Esophagus muscularis mucosa (tissue), 4 donors: Measurements from ENCODE around the gene FADS3. TPM values are rescaled to one million over a fixed set of nuclear protein-coding genes. Genes with fewer than 3 reads are reported as not detected.

Experiments used
- DNase-seq: peaks from one replicate; pipeline ENCODE4 v3.0.0-alpha.2; 2017; ENCODE audit errors: extremely low spot score
- H3K27ac ChIP-seq, 4 donors: fragments of 200-600 bp; sonication (generic); replicated peaks in 1 of 4; 1 replicate in 3 of 4; 2 replicates in 1 of 4; pipeline ENCODE4 v1.5.1; 2016 to 2019; ENCODE audit warnings: mild to moderate bottlenecking in 1 of 4
- H3K27me3 ChIP-seq, 4 donors: fragments of 200-600 bp; sonication (generic); one replicate each; pipeline versions ENCODE4 v1.5.1 to v1.6.0; 2016 to 2019
- H3K36me3 ChIP-seq, 4 donors: fragments of 200-600 bp; sonication (generic); one replicate each; pipeline ENCODE4 v1.5.1; 2016 to 2019
- H3K4me1 ChIP-seq, 4 donors: fragments of 200-600 bp; sonication (generic); one replicate each; pipeline ENCODE4 v1.5.1; 2016 to 2019
- H3K4me3 ChIP-seq, 4 donors: fragments of 200-600 bp; sonication (generic); 1 replicate in 2 of 4; 2 replicates in 2 of 4; pipeline ENCODE4 v1.5.1; 2016 to 2019; ENCODE audit warnings: mild to moderate bottlenecking in 4 of 4, moderate library complexity in 1 of 4
- H3K9me3 ChIP-seq, 4 donors: fragments of 200-600 bp; sonication (generic); 1 replicate in 3 of 4; 2 replicates in 1 of 4; pipeline ENCODE4 v1.5.1; 2016 to 2019
- EP300 ChIP-seq: sonication (generic); formaldehyde crosslinking; IDR thresholded peaks from one replicate; pipeline ENCODE4 v1.6.1; 2017; ENCODE audit warnings: antibody characterized with exemption
- POLR2A ChIP-seq: fragments of 450-650 bp; IDR thresholded peaks from one replicate; pipeline ENCODE4 v1.6.1; 2017; ENCODE audit warnings: antibody characterized with exemption, moderate library complexity, mild to moderate bottlenecking, low read depth
- POLR2AphosphoS5 ChIP-seq, 2 donors: sonication (generic); formaldehyde crosslinking; IDR thresholded peaks; one replicate each; pipeline ENCODE4 v1.6.1; 2017; ENCODE audit warnings: antibody characterized with exemption in 2 of 2
- WGBS: methylation state at CpG from one replicate; pipeline ENCODE4 v1.1.5; 2018; 5-methylcytosine and 5-hydroxymethylcytosine counted together
- intact Hi-C: fragments of 100-400 bp; cut with DNase I; formaldehyde crosslinking; loops from one replicate; pipeline ENCODE4 v1.15.1; 2023
- total RNA-seq, 4 donors: library from RNA; depleted of rRNA; stranded (reverse); fragments of >200 nt; gene quantifications; one replicate each; pipeline versions ENCODE4 v1.1.0 to v1.2.1, GENCODE V29; 2016
- TF ChIP-seq, protein P1 (sequence below), 3 experiments: fragments of 200-600 bp in 2 of 3; fragments of 450-650 bp in 1 of 3; sonication (generic) in 2 of 3; IDR thresholded peaks; one replicate each; pipeline ENCODE4 v1.5.1; 2017 to 2019; ENCODE audit warnings: antibody characterized with exemption in 3 of 3, mild to moderate bottlenecking in 2 of 3, moderate library complexity in 1 of 3

FADS3 gene
- total RNA-seq, 4 donors from 2014 or later, result 42.4 to 103 (median 57.8) TPM

DNA sequence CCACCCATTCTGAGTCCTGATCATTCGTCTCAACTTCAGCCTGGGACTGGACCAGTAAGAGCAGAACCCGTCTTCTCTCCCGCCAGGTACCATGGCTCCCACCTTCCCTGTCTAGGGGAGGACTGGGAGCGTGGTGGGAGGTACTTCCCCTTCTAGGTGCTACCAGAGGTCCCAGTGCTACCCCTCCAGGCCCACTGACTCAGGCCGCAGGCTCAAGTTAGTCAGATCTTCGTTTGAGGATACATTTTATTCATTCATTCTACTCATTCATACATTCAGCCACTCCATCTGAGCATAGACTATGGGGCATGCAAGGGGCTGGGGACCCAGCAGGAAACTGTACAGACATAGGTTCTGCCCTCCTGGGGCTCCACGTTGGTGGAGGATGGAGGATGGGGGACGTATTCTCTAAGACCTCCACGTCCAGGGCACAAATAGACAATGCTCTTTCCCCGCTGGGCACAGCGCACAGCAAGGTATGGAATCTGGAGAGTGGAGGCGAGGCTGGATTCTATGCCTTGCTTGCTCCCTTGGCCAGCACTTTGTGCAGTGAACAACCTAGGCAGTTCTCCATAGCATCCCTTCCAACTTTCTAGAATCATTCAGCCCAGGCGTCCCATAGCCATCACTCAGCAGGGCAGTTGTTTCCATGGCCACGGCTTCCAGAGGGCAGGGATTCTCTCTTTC, 27.0 kb upstream of the FADS3 start:
- H3K27me3 ChIP-seq, result peaks cover 0 to 20% (median 0%) of the 10 kb centered on the region in 4 donors
- H3K4me3 ChIP-seq, result peak overlapping the region; percentile 71 to 91 (median 77)
- H3K36me3 ChIP-seq, result no peaks in the 10 kb centered on the region
- H3K4me1 ChIP-seq, result peaks cover 41 to 84% (median 82%) of the 10 kb centered on the region in 4 donors
- TF ChIP-seq POLR2A, result no peak
- no peak for TF ChIP-seq POLR2AphosphoS5 (IDR thresholded peaks at IDR 0.05)
- no peak for TF ChIP-seq EP300
- TF ChIP-seq, protein P1, sequence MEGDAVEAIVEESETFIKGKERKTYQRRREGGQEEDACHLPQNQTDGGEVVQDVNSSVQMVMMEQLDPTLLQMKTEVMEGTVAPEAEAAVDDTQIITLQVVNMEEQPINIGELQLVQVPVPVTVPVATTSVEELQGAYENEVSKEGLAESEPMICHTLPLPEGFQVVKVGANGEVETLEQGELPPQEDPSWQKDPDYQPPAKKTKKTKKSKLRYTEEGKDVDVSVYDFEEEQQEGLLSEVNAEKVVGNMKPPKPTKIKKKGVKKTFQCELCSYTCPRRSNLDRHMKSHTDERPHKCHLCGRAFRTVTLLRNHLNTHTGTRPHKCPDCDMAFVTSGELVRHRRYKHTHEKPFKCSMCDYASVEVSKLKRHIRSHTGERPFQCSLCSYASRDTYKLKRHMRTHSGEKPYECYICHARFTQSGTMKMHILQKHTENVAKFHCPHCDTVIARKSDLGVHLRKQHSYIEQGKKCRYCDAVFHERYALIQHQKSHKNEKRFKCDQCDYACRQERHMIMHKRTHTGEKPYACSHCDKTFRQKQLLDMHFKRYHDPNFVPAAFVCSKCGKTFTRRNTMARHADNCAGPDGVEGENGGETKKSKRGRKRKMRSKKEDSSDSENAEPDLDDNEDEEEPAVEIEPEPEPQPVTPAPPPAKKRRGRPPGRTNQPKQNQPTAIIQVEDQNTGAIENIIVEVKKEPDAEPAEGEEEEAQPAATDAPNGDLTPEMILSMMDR (IDR thresholded peaks at IDR 0.05), result no peak
- H3K27ac ChIP-seq, result peak overlapping the region; percentile 72 to 85 (median 76)
- DNase-seq, result no peak
- no peaks in the 10 kb centered on the region for H3K9me3 ChIP-seq
- intact Hi-C loops, result no loop called here
- WGBS, result 79% methylated on average over 12 of the region's 14 CpGs

DNA sequence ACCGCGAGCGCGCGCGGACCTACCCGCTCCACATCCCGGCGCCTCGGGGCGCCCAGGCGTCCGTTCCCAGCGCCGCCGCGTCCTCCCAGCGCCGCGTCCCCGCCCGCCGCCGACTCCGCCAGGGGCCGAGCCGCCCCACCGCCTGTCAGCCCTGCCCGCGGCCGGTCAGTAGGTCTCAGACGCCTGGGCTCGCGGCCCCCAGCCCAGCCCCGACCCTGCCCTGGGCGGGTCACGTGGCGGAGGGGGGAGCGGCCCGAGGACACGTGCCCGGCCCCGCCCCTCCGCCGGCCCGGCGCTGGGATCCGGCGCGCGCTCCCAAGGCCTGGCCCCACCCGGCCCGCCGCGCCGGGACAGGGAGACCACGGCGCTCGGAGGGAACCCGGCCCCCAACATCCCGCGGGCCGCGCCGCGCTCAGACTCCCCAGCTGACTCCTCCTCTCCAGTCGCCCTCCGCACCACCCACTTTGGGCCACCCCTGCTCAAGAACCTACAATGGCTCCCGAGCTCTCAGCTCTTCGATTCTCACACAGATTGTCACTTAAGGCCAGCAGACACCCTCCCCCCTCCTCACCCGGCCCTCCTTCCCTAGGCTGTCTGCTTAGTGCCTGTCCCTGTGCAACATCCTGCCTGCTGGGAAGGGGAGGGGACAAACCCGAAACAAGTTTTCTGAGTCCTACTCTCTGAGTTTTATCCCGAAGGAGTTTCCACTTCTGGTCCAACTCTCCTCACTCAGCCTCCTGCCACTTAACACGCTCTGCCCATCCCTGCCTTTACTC, 26.2 kb upstream of the FADS3 start, which contains the start of gene RAB3IL1:
TSS of gene RAB3IL1 (minus strand) at position 233 of the 776 bp plus-strand sequence. CDS start at position 34, 199 bp downstream.
- peak in 1 of 2 donors; percentile 52 for TF ChIP-seq POLR2AphosphoS5 (IDR thresholded peaks at IDR 0.05)
- TF ChIP-seq EP300, result no peak
- TF ChIP-seq POLR2A, result peak; percentile 35
- TF ChIP-seq, protein P1 (IDR thresholded peaks at IDR 0.05), result no peak
- H3K36me3 ChIP-seq, result no peaks in the 10 kb centered on the region
- H3K4me1 ChIP-seq, result peaks cover 32 to 84% (median 82%) of the 10 kb centered on the region in 4 donors
- no peaks in the 10 kb centered on the region for H3K9me3 ChIP-seq
- intact Hi-C loops, result no loop called here
- peaks cover 0 to 20% (median 0%) of the 10 kb centered on the region in 4 donors for H3K27me3 ChIP-seq
- H3K27ac ChIP-seq, result peak within 1 kb of the TSS; percentile 72 to 85 (median 76)
- DNase-seq, result no peak
- WGBS, result 3% methylated on average over 37 of the region's 74 CpGs
- peak within 1 kb of the TSS; percentile 71 to 91 (median 77) for H3K4me3 ChIP-seq

DNA sequence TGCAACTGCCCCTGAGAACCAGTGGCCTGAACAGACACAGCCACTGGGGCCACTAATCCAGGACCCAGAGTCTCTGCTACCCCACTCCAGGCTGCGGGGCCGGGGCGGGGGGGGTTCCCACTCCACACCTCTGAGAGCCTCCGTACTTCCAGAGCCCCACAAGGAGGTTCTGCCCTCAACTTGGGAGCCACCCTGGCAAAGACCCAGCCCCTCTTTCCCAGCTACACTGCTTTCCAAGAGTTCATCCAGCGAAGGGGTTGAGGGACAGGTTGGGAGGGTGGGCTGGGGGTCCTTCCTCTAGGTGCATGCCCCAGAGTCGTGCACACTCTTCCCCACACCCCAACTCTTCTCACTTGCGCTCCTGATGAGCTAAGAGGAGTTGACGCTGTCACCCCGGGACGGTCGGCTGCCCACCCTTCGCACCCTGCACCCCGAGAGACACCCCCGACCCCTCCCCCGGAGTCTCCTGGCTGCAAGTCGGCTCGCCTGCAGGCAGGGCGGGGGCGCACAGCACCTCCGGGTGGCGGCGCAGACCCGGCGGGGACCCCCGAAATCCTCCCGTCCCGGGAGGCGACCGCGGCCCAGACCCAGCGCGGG, 25.5 kb upstream of the FADS3 start:
- WGBS, result 0% methylated on average over 2 of the region's 32 CpGs
- Histone ChIP-seq H3K9me3 (no peaks in the 10 kb centered on the region), H3K4me1 (peaks cover 31 to 84% (median 83%) of the 10 kb centered on the region in 4 donors), H3K27me3 (peaks cover 0 to 20% (median 0%) of the 10 kb centered on the region in 4 donors), H3K27ac (peak overlapping the region; percentile 72 to 85 (median 76)), H3K36me3 (no peaks in the 10 kb centered on the region), H3K4me3 (peak overlapping the region; percentile 71 to 91 (median 77))
- intact Hi-C loops, result no loop called here
- TF ChIP-seq POLR2AphosphoS5 (IDR thresholded peaks at IDR 0.05) (no peak), EP300 (no peak), POLR2A (no peak)
- TF ChIP-seq, protein P1 (IDR thresholded peaks at IDR 0.05), result no peak
- DNase-seq, result no peak

DNA sequence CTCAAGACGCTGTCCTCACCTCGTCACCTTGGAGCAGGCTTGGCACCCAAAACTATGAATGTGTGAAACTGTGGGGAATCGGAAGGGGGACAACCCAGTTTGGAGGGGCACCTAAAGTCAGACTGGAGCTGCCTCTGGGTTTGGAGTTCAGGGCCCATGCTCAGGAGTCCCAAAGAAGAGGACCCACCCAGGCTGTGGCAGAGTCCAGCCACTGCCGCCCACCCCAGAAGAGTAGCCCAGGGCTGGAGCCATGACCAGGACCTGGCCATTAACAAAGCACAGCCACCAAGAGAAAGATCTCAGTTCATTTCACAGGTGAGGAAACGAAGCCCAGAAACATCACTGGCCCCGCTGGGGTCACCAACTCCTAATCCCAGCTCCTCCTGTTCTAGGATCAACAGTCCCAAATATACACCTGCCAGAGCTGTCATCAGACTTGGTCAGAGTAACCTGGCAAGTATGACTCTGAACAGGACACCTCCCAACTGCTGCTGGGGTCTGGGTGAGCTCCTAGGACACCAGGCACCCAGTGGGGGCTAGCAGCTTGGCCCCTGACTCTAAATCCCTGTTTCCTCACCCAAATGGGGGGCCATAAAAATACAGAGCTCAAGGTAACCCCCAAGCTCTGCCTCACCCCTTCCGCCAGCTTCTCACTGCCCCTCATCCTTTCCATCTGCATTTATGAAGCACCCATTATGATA, 23.3 kb upstream of the FADS3 start:
- H3K4me1 ChIP-seq, result peaks cover 34 to 97% (median 89%) of the 10 kb centered on the region in 4 donors
- peak overlapping the region in 1 of 4 donors; percentile 79 for H3K4me3 ChIP-seq

More for the DNA sequence above, 23.3 kb upstream of the FADS3 start:
- intact Hi-C loops, result no loop called here
- 89% methylated on average over 4 of the region's 7 CpGs for WGBS
- H3K27me3 ChIP-seq, result no peaks in the 10 kb centered on the region
- no peaks in the 10 kb centered on the region for H3K9me3 ChIP-seq
- H3K36me3 ChIP-seq, result no peaks in the 10 kb centered on the region
- H3K27ac ChIP-seq, result peak overlapping the region in 2 of 4 donors; percentile 13 to 34
- no peak for DNase-seq
- TF ChIP-seq POLR2A, result no peak
- TF ChIP-seq, protein P1 (IDR thresholded peaks at IDR 0.05), result no peak
- TF ChIP-seq EP300, result no peak
- no peak for TF ChIP-seq POLR2AphosphoS5 (IDR thresholded peaks at IDR 0.05)
